H1 (cell line): ENCODE data around the gene OR2A14. TPM values are rescaled to one million over a fixed set of nuclear protein-coding genes. Genes with fewer than 3 reads are reported as not detected.

Experiments used
- MAX ChIP-seq: IDR thresholded peaks from 2 replicates; pipeline ENCODE4 v1.6.1; 2012; ENCODE audit warnings: inconsistent platforms
- SIX5 ChIP-seq: IDR thresholded peaks from 2 replicates; pipeline ENCODE4 v1.6.1; 2011; ENCODE audit warnings: mild to moderate bottlenecking, low read depth, low read length
- SP1 ChIP-seq: IDR thresholded peaks from 2 replicates; pipeline ENCODE4 v1.6.1; 2011; ENCODE audit warnings: low read depth, low read length
- polyA plus RNA-seq, 7 experiments: library from polyadenylated mRNA; depleted of rRNA in 3 of 7; stranded (reverse) in 5 of 7; unstranded in 2 of 7; fragments of >200 nt in 5 of 7; fragments of 200-250 nt in 2 of 7; gene quantifications; 1 replicate in 5 of 7; 2 replicates in 1 of 7; 4 replicates in 1 of 7; pipeline versions ENCODE4 v1.2.1 to v1.2.3, GENCODE V29; 2011 to 2013; ENCODE audit warnings: missing spikeins in 2 of 7, mixed read lengths in 2 of 7
- total RNA-seq: library from RNA; stranded (reverse); fragmentation: NEBNext Ultra II Directional; extraction: Animal tissue kit (Norgen Biotek cat#: 25700); gene quantifications from 2 replicates; pipeline ENCODE4 v1.2.1, GENCODE V29; 2021

OR2A14 gene
- total and polyA plus RNA-seq, 2 of the 8 experiments (the other 6 are each of a cell fraction or from before 2014, with no cell fraction given): not detected

- TF ChIP-seq SIX5: no peak
- no peak for TF ChIP-seq SP1
- TF ChIP-seq MAX: no peak
- TF ChIP-seq, all 59 proteins: peak for 0
Observed at GRCh38 chr7:144098776-144099175, 24.2 kb upstream of the OR2A14 start (continued).
